ENCODE results near the gene PSMA3.

Gene PSMA3

GRCh38 chr14:58292187-58292586 is 47.5 kb downstream of the PSMA3 start:
- TF ChIP-seq CTCF (IDR thresholded peaks at IDR 0.05; ENCODE audit: insufficient read depth, low read length, missing control alignments): no peak
- H3K4me3 ChIP-seq (ENCODE audit: low read depth, low read length): no peak overlapping the region
- ChIA-PET POLR2A (no interaction called here), CTCF (no interaction called here)
- DNase-seq (ENCODE audit: low read depth, low spot score): no peak

GRCh38 chr14:58294201-58294600 is 49.6 kb downstream of the PSMA3 start:
- H3K4me3 ChIP-seq (ENCODE audit: low read depth, low read length): no peak overlapping the region
- no peak for DNase-seq (ENCODE audit: low read depth, low spot score)
- no peak for TF ChIP-seq CTCF (IDR thresholded peaks at IDR 0.05; ENCODE audit: insufficient read depth, low read length, missing control alignments)
- CTCF ChIA-PET: no interaction called here
- POLR2A ChIA-PET: no interaction called here

- no peak for DNase-seq (ENCODE audit: low read depth, low spot score)
- POLR2A ChIA-PET: interaction anchor here (0.7 kb wide), 1 partner anchor 86 kb away, joined by 3 read pairs; no protein-coding TSS in a partner anchor
- TF ChIP-seq CTCF (IDR thresholded peaks at IDR 0.05; ENCODE audit: insufficient read depth, low read length, missing control alignments): no peak
- CTCF ChIA-PET: no interaction called here
- H3K4me3 ChIP-seq (ENCODE audit: low read depth, low read length): peak overlapping the region; percentile 91
Measured at GRCh38 chr14:58296726-58297125, 52.1 kb downstream of the PSMA3 start.

- no peak for TF ChIP-seq CTCF (IDR thresholded peaks at IDR 0.05; ENCODE audit: insufficient read depth, low read length, missing control alignments)
- POLR2A ChIA-PET: interaction anchor here (1.4 kb wide), 1 partner anchor 98 kb away, joined by 5 read pairs; the partner anchor contains the start of gene ACTR10
- CTCF ChIA-PET: interaction anchor here (1.5 to 2.6 kb wide), 2 partner anchors 14 to 99 kb away, joined by 3 to 7 read pairs; partner anchors contain the start of gene TOMM20L
- peak overlapping the region; percentile 91 for H3K4me3 ChIP-seq (ENCODE audit: low read depth, low read length)
- peak; percentile 3 for DNase-seq (ENCODE audit: low read depth, low spot score)
Measured at GRCh38 chr14:58297412-58297761, 52.7 kb downstream of the PSMA3 start.

GRCh38 chr14:58297762-58298476 is 53.3 kb downstream of the PSMA3 start:
- POLR2A ChIA-PET: interaction anchor here (0.6 to 1.4 kb wide), 5 partner anchors 10 to 98 kb away, joined by 3 to 6 read pairs (median 3); partner anchors contain the start of genes ACTR10 and PSMA3
- CTCF ChIA-PET: interaction anchor here (0.9 to 2.6 kb wide), 3 partner anchors 14 to 98 kb away, joined by 3 to 7 read pairs (median 3); partner anchors contain the start of gene TOMM20L
- DNase-seq (ENCODE audit: low read depth, low spot score): peak; percentile 100
- peak overlapping the region; percentile 94 for H3K4me3 ChIP-seq (ENCODE audit: low read depth, low read length)
- TF ChIP-seq CTCF (IDR thresholded peaks at IDR 0.05; ENCODE audit: insufficient read depth, low read length, missing control alignments): no peak

Data from AG04449 (cell line).